Osteocyte (in vitro differentiated cells): ENCODE data around the gene AMOTL1. TPM values are rescaled to one million over a fixed set of nuclear protein-coding genes. Genes with fewer than 3 reads are reported as not detected.

ENCODE experiments used
- DNase-seq: peaks from one replicate; pipeline ENCODE4 v3.0.0; 2021; ENCODE audit warnings: mixed read lengths; ENCODE audit not compliant: unreplicated experiment; ENCODE audit errors: extremely low spot score
- H3K27ac Mint-ChIP-seq: one replicate; pipeline ENCODE4 v1.8.0; 2021; ENCODE audit warnings: mild to moderate bottlenecking, mixed read lengths; ENCODE audit not compliant: unreplicated experiment
- H3K27me3 Mint-ChIP-seq: one replicate; pipeline ENCODE4 v1.8.0; 2021; ENCODE audit warnings: mixed read lengths; ENCODE audit not compliant: unreplicated experiment
- H3K36me3 Mint-ChIP-seq: one replicate; pipeline ENCODE4 v1.8.0; 2021; ENCODE audit warnings: mixed read lengths; ENCODE audit not compliant: unreplicated experiment
- H3K4me1 Mint-ChIP-seq: one replicate; pipeline ENCODE4 v1.8.0; 2021; ENCODE audit warnings: mixed read lengths; ENCODE audit not compliant: unreplicated experiment
- H3K4me3 Mint-ChIP-seq: one replicate; pipeline ENCODE4 v1.8.0; 2021; ENCODE audit warnings: mild to moderate bottlenecking, moderate library complexity, mixed read lengths; ENCODE audit not compliant: unreplicated experiment
- H3K9me3 Mint-ChIP-seq: one replicate; pipeline ENCODE4 v1.8.0; 2021; ENCODE audit warnings: mixed read lengths; ENCODE audit not compliant: unreplicated experiment
- CTCF ChIP-seq: fragments of 200-600 bp; sonication (generic); IDR thresholded peaks from 2 replicates; pipeline ENCODE4 v1.5.0; 2021; ENCODE audit warnings: antibody characterized with exemption, mild to moderate bottlenecking, moderate library complexity
- total RNA-seq: library from RNA; stranded (reverse); gene quantifications from 2 replicates; pipeline ENCODE4 v1.2.1, GENCODE V29; 2021

The AMOTL1 gene
- total RNA-seq, 1 donor from 2014 or later: 66.6 TPM

- Mint-ChIP-seq H3K9me3 (no peaks in the 10 kb centered on the region), H3K27me3 (no peaks in the 10 kb centered on the region), H3K27ac (peak overlapping the region; percentile 82), H3K4me3 (peak overlapping the region; percentile 15), H3K36me3 (no peaks in the 10 kb centered on the region), H3K4me1 (peaks cover 57% of the 10 kb centered on the region)
- TF ChIP-seq CTCF: no peak
- no peak for DNase-seq
Measured at GRCh38 chr11:94750319-94751217, 17.6 kb upstream of the AMOTL1 start.

DNA sequence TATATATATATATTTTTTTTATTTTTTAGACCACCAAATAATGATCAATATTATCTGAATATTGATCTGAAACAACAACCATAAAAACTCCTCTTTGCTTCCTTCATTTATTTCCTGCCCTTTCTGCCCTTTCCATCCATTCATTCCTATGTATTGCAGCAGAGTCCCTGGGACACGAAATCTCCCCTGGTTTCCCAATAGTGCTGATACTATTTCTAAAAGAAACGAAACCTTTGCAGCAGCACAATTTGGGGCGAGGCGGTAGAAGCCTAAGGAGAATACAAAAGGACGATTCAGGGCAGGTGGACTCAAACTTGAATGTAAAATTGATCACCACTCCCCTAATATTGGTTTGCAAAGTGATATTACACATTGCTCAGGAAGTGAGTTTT, 16.9 kb upstream of the AMOTL1 start:
- H3K9me3 Mint-ChIP-seq: no peaks in the 10 kb centered on the region

GRCh38 chr11:94751786-94752185, 16.4 kb upstream of the AMOTL1 start:
- Mint-ChIP-seq H3K4me1 (peaks cover 54% of the 10 kb centered on the region), H3K4me3 (no peak overlapping the region), H3K27ac (peak overlapping the region; percentile 5), H3K27me3 (no peaks in the 10 kb centered on the region), H3K9me3 (no peaks in the 10 kb centered on the region), H3K36me3 (no peaks in the 10 kb centered on the region)
- no peak for DNase-seq
- TF ChIP-seq CTCF: no peak

More for the DNA sequence above, 16.9 kb upstream of the AMOTL1 start:
- no peak overlapping the region for H3K4me3 Mint-ChIP-seq
- DNase-seq: no peak
- no peaks in the 10 kb centered on the region for H3K36me3 Mint-ChIP-seq
- TF ChIP-seq CTCF: no peak
- H3K4me1 Mint-ChIP-seq: peaks cover 57% of the 10 kb centered on the region
- H3K27me3 Mint-ChIP-seq: no peaks in the 10 kb centered on the region
- no peak overlapping the region for H3K27ac Mint-ChIP-seq

DNA sequence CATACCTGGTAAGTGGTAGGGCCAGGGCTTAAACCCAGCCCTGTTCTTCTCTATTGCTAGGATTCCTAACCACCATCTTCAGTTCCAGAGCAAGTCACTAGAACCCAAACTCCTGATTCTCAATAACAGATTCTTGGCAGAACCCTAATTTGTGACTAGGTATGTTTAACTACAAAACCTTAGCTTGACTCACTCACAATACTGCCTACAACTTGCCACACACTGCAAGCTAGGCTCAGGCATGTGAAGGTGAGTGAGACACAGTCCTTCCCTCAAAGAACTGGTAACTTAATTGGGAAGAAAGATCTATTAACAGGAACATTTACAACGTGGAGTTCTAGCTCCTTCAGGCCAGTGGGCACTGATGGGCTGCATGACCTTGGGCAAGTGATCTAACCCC, 14.5 kb upstream of the AMOTL1 start:
- DNase-seq: no peak
- Mint-ChIP-seq H3K4me3 (no peak overlapping the region), H3K27ac (no peak overlapping the region), H3K36me3 (no peaks in the 10 kb centered on the region), H3K9me3 (no peaks in the 10 kb centered on the region), H3K4me1 (peaks cover 40% of the 10 kb centered on the region), H3K27me3 (no peaks in the 10 kb centered on the region)
- no peak for TF ChIP-seq CTCF

DNA sequence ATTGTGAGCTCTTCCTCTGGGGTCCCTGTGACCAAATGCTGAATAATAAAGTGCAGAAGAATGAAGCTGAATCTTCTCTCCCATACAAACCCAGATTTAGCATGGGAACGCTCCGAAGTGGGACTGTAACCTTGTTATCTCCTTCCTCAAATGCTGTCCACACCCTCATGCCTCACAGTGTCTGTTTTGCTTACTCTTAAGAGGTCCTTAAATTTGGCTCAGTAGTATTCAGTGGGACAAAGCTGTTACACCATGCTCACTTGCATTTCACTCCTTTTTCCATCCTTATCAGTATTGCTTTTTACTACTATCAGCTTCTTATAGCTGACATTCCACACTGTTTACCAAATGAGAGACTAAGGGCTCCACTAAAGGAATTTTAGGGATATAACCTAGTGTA, 13.8 kb upstream of the AMOTL1 start:
- DNase-seq: no peak
- H3K4me1 Mint-ChIP-seq: peaks cover 38% of the 10 kb centered on the region
- H3K36me3 Mint-ChIP-seq: no peaks in the 10 kb centered on the region
- no peak overlapping the region for H3K27ac Mint-ChIP-seq
- H3K27me3 Mint-ChIP-seq: no peaks in the 10 kb centered on the region
- no peaks in the 10 kb centered on the region for H3K9me3 Mint-ChIP-seq
- TF ChIP-seq CTCF: no peak
- no peak overlapping the region for H3K4me3 Mint-ChIP-seq
